ENCODE measurements around the gene SLC12A7.

DNA sequence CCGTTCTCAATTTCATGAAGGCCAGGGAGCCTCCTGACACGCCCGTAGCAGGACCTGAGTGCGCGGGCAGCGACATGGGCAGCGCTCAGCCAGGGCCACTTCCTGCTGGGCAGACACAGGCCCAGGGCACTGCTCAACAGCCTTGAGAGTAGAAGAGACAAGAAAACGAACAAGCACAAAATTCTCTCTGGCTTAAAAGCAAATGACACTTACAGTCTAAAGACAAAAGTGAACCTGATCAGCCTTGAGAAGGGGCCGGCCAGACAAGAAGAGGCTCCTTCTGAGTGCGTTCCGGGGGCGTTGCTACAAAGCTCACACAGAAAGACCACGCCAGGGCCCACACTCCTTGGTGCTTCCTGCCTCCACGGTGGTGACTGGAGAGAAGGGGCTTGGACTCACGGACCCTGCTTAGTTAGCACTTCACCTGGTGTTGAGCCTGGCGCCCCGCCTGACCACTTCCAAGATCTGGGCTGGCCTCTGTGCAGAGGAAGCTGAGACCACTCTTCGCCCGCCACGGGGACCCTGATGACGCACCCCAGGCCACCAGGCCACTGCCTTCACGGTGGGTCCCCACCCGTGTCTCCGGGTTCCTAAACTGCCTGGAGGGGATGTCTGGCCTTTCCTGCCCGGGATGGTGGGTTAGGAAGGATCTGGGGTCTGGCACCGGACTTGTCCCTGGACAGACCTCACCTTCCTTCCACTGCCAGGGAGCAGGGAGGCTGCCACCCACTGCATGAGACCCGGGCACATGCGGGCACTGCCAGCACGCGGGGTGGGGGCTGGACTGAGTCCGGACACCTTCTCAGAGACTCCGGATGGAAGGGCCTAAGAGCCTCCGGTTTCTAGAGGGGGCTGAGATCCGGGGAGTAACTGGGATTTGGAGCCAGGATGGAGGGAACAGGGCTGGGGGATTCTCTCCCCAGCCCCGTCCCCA is 1.3 kb downstream of the SLC12A7 start:
- TF ChIP-seq, protein P1, sequence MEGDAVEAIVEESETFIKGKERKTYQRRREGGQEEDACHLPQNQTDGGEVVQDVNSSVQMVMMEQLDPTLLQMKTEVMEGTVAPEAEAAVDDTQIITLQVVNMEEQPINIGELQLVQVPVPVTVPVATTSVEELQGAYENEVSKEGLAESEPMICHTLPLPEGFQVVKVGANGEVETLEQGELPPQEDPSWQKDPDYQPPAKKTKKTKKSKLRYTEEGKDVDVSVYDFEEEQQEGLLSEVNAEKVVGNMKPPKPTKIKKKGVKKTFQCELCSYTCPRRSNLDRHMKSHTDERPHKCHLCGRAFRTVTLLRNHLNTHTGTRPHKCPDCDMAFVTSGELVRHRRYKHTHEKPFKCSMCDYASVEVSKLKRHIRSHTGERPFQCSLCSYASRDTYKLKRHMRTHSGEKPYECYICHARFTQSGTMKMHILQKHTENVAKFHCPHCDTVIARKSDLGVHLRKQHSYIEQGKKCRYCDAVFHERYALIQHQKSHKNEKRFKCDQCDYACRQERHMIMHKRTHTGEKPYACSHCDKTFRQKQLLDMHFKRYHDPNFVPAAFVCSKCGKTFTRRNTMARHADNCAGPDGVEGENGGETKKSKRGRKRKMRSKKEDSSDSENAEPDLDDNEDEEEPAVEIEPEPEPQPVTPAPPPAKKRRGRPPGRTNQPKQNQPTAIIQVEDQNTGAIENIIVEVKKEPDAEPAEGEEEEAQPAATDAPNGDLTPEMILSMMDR (IDR thresholded peaks at IDR 0.05), result no peak
- no peak for TF ChIP-seq POLR2A (IDR thresholded peaks at IDR 0.05)

Data from thyroid gland (tissue), 4 donors.